Heart left ventricle (tissue), 16 donors: ENCODE data around the gene CYB5R2. TPM values are rescaled to one million over a fixed set of nuclear protein-coding genes. Genes with fewer than 3 reads are reported as not detected.

Source experiments
- ATAC-seq, 4 donors: fragments of 200-7000 bp; cut with Tn5 transposase; one replicate each; pipeline ENCODE4 v1.9.1; 2020 to 2022; ENCODE audit warnings: moderate library complexity in 4 of 4, mild to moderate bottlenecking in 3 of 4, moderate number of reproducible peaks in 1 of 4
- DNase-seq, 5 donors: peaks; one replicate each; pipeline ENCODE4 v3.0.0-alpha.2; 2020
- H3K27ac ChIP-seq, 12 donors: fragments of 200-600 bp; sonication (generic) in 4 of 12; one replicate each; pipeline versions ENCODE4 v1.5.0 to v1.8.0; 2016 to 2022; ENCODE audit warnings: mild to moderate bottlenecking in 2 of 12
- H3K27me3 ChIP-seq, 9 donors: fragments of 200-600 bp; sonication (generic) in 2 of 9; one replicate each; pipeline versions ENCODE4 v1.5.1 to v1.8.0; 2016 to 2022; ENCODE audit warnings: mild to moderate bottlenecking in 3 of 9
- H3K36me3 ChIP-seq, 9 donors: fragments of 200-600 bp; sonication (generic) in 2 of 9; one replicate each; pipeline versions ENCODE4 v1.5.0 to v1.8.0; 2018 to 2022; ENCODE audit warnings: mild to moderate bottlenecking in 2 of 9
- H3K4me1 ChIP-seq, 12 donors: fragments of 200-600 bp; sonication (generic) in 4 of 12; one replicate each; pipeline versions ENCODE4 v1.5.0 to v1.8.0; 2016 to 2022; ENCODE audit warnings: mild to moderate bottlenecking in 3 of 12
- H3K4me3 ChIP-seq, 12 donors: fragments of 200-600 bp; sonication (generic) in 4 of 12; one replicate each; pipeline versions ENCODE4 v1.5.0 to v1.8.0; 2017 to 2022; ENCODE audit warnings: mild to moderate bottlenecking in 9 of 12, moderate library complexity in 4 of 12
- H3K9me3 ChIP-seq, 12 donors: fragments of 200-600 bp; sonication (generic) in 4 of 12; one replicate each; pipeline versions ENCODE4 v1.5.0 to v1.8.0; 2016 to 2022; ENCODE audit warnings: mild to moderate bottlenecking in 1 of 12
- POLR2A ChIP-seq, 2 donors: fragments of 450-650 bp; IDR thresholded peaks; one replicate each; pipeline ENCODE4 v1.6.1; 2017; ENCODE audit warnings: antibody characterized with exemption in 2 of 2, mild to moderate bottlenecking in 2 of 2, moderate library complexity in 2 of 2
- WGBS, 4 donors: extraction: QIAGEN DNeasy Blood & Tissue Kit in 2 of 4; methylation state at CpG; one replicate each; pipeline versions ENCODE4 v1.1.5 to v1.1.7; 2013 to 2018; 5-methylcytosine and 5-hydroxymethylcytosine counted together
- intact Hi-C, 10 donors: fragments of 100-400 bp; cut with DNase I; formaldehyde crosslinking; loops; one replicate each; pipeline versions ENCODE4 v1.11.1 to v1.14.2; 2022
- polyA plus RNA-seq, 2 donors: library from polyadenylated mRNA; stranded (reverse); fragments of 200-250 nt; gene quantifications; one replicate each; pipeline ENCODE4 v1.2.3, GENCODE V29; 2013
- total RNA-seq, 9 donors: library from RNA; depleted of rRNA in 2 of 9; stranded (reverse); fragments of >200 nt in 2 of 9; fragmentation: NEBNext Ultra II Directional in 3 of 9; extraction: Animal tissue kit (Norgen Biotek cat#: 25700) in 3 of 9; gene quantifications; one replicate each; pipeline versions ENCODE4 v1.1.0 to v1.2.4, GENCODE V29; 2016 to 2023
- TF ChIP-seq, protein P1 (sequence below), 12 donors: fragments of 200-600 bp; sonication (generic) in 4 of 12; IDR thresholded peaks; one replicate each; pipeline versions ENCODE4 v1.5.0 to v1.8.0; 2018 to 2022; ENCODE audit warnings: antibody characterized with exemption in 12 of 12, mild to moderate bottlenecking in 5 of 12
- donor health status: ischemic (EF 13 %, LVEDD 7.1; RV severe dilation, severe dysfunction).
- donor health status: healthy with polysubstance abuse.
- donor health status: DM: no; HTN: yes; CAD: no.
- donor health status: DM: no; HTN: no; CAD: no.
- donor health status: ischemic (EF 25% LVEDD 6.9; RV normal size, moderate dysfunction).
- donor health status: ischemic (EF 25% LVEDD 5.7; RV mildly dilated, moderate dysfunction).
- donor health status: healthy.
- donor health status: DM: yes; HTN: yes; CAD: no.
- donor health status: ischemic (EF 35%, LVEDD 5.7; RV mildly dilated, moderate dysfunction).
- donor health status: nonischemic (EF 11% LVEDD 7.7; RV severe dilation, severe dysfunction).
- donor health status: DM: yes; HTN: yes; CAD: no.
- donor health status: PGD.
- donor health status: ischemic (EF 29% LVEDD 5.4; RV normal size, mild dysfunction).
- donor health status: nonischemic (EF 23%, LVEDD 6.1; RV moderate dilation, normal function).

Gene CYB5R2
- total and polyA plus RNA-seq, 11 donors = 0.65 to 4.9 (median 1.3) TPM

GRCh38 chr11:7646866-7647265, 26.4 kb downstream of the CYB5R2 start:
- WGBS, 4 donors = 82 to 92% (median 90%) methylated on average over 2 of the region's 2 CpGs

GRCh38 chr11:7645206-7645605, 28.1 kb downstream of the CYB5R2 start:
- Histone ChIP-seq H3K9me3 (no peaks in the 10 kb centered on the region), H3K27ac (no peak overlapping the region), H3K4me1 (no peaks in the 10 kb centered on the region), H3K27me3 (no peaks in the 10 kb centered on the region), H3K36me3 (peaks cover 4 to 84% (median 72%) of the 10 kb centered on the region in 9 donors), H3K4me3 (no peak overlapping the region)
- TF ChIP-seq POLR2A (IDR thresholded peaks at IDR 0.05) = no peak
- TF ChIP-seq, protein P1, sequence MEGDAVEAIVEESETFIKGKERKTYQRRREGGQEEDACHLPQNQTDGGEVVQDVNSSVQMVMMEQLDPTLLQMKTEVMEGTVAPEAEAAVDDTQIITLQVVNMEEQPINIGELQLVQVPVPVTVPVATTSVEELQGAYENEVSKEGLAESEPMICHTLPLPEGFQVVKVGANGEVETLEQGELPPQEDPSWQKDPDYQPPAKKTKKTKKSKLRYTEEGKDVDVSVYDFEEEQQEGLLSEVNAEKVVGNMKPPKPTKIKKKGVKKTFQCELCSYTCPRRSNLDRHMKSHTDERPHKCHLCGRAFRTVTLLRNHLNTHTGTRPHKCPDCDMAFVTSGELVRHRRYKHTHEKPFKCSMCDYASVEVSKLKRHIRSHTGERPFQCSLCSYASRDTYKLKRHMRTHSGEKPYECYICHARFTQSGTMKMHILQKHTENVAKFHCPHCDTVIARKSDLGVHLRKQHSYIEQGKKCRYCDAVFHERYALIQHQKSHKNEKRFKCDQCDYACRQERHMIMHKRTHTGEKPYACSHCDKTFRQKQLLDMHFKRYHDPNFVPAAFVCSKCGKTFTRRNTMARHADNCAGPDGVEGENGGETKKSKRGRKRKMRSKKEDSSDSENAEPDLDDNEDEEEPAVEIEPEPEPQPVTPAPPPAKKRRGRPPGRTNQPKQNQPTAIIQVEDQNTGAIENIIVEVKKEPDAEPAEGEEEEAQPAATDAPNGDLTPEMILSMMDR (IDR thresholded peaks at IDR 0.05) = no peak
- intact Hi-C loops = no loop called here
- WGBS, 4 donors = 93 to 96% (median 95%) methylated on average over 3 of the region's 3 CpGs
- DNase-seq (no peak), ATAC-seq (no peak)

More at GRCh38 chr11:7646866-7647265, 26.4 kb downstream of the CYB5R2 start:
- DNase-seq (no peak), ATAC-seq (no peak)
- no peaks in the 10 kb centered on the region for H3K27me3 ChIP-seq
- TF ChIP-seq, protein P1 (IDR thresholded peaks at IDR 0.05) = no peak
- TF ChIP-seq POLR2A (IDR thresholded peaks at IDR 0.05) = no peak
- no peak overlapping the region for H3K4me3 ChIP-seq
- peaks cover 4 to 84% (median 72%) of the 10 kb centered on the region in 9 donors for H3K36me3 ChIP-seq
- no peaks in the 10 kb centered on the region for H3K9me3 ChIP-seq
- H3K4me1 ChIP-seq = no peaks in the 10 kb centered on the region
- intact Hi-C loops = no loop called here
- H3K27ac ChIP-seq = no peak overlapping the region

- 83 to 87% (median 87%) methylated on average over 4 of the region's 4 CpGs for WGBS, 4 donors
- peaks cover 0 to 14% (median 8%) of the 10 kb centered on the region in 12 donors for H3K4me1 ChIP-seq
- H3K9me3 ChIP-seq = no peaks in the 10 kb centered on the region
- H3K27me3 ChIP-seq = no peaks in the 10 kb centered on the region
- ATAC-seq (no peak), DNase-seq (no peak)
- no peak overlapping the region for H3K4me3 ChIP-seq
- no peak overlapping the region for H3K27ac ChIP-seq
- intact Hi-C loops = no loop called here
- TF ChIP-seq POLR2A (IDR thresholded peaks at IDR 0.05) = no peak
- TF ChIP-seq, protein P1 (IDR thresholded peaks at IDR 0.05) = no peak
- peaks cover 0 to 70% (median 66%) of the 10 kb centered on the region in 9 donors for H3K36me3 ChIP-seq
Measured at GRCh38 chr11:7643314-7643713, 30.0 kb downstream of the CYB5R2 start.

GRCh38 chr11:7642747-7643146, 30.6 kb downstream of the CYB5R2 start:
- Histone ChIP-seq H3K4me3 (no peak overlapping the region), H3K27ac (no peak overlapping the region), H3K36me3 (peaks cover 0 to 67% (median 62%) of the 10 kb centered on the region in 9 donors), H3K4me1 (peaks cover 0 to 18% (median 9%) of the 10 kb centered on the region in 12 donors), H3K27me3 (no peaks in the 10 kb centered on the region), H3K9me3 (no peaks in the 10 kb centered on the region)
- ATAC-seq (no peak), DNase-seq (no peak)
- 63 to 86% (median 65%) methylated on average over 4 of the region's 4 CpGs for WGBS, 4 donors
- TF ChIP-seq POLR2A (IDR thresholded peaks at IDR 0.05) = no peak
- TF ChIP-seq, protein P1 (IDR thresholded peaks at IDR 0.05) = no peak
- intact Hi-C loops = no loop called here
